Fibroblast of mammary gland (primary cell): Measurements from ENCODE around the gene CCDC150.
A peak's percentile ranks its signal among the peaks of the same experiment; 100 is the strongest.
"Not testable (repeated sequence)": the region's sequence is repeated elsewhere in the genome, so short reads cannot be mapped to it uniquely, and the experiment has no call there.

Experiments used
- DNase-seq: peaks from one replicate; pipeline ENCODE4 v3.0.0-alpha.2; 2010; ENCODE audit warnings: low read depth
- H3K4me3 ChIP-seq: 2 replicates; pipeline ENCODE4 v1.5.1; 2011; ENCODE audit warnings: low read depth, mild to moderate bottlenecking, low read length, moderate library complexity; ENCODE audit not compliant: control insufficient read depth
- CTCF ChIP-seq: conservative IDR thresholded peaks from 2 replicates; pipeline ENCODE4 v1.5.1; 2011; ENCODE audit warnings: low read depth, low read length, inconsistent platforms; ENCODE audit not compliant: control insufficient read depth, insufficient read depth

The CCDC150 gene

GRCh38 chr2:196697825-196698224, 58.3 kb downstream of the CCDC150 start:
- H3K4me3 ChIP-seq, result no peak overlapping the region
- DNase-seq, result no peak
- TF ChIP-seq CTCF, result no peak

GRCh38 chr2:196702641-196703040, 63.1 kb downstream of the CCDC150 start:
- H3K4me3 ChIP-seq, result no peak overlapping the region
- DNase-seq, result peak; percentile 93
- TF ChIP-seq CTCF, result no peak

- no peak for TF ChIP-seq CTCF
- DNase-seq, result peak; percentile 63
- H3K4me3 ChIP-seq, result no peak overlapping the region
These were observed 64.2 kb downstream of the CCDC150 start for GRCh38 chr2:196703695-196704094.

- DNase-seq, result not testable (repeated sequence)
These were observed 70.5 kb downstream of the CCDC150 start for GRCh38 chr2:196710056-196710455.

GRCh38 chr2:196711625-196712024, 72.1 kb downstream of the CCDC150 start:
- no peak for TF ChIP-seq CTCF
- DNase-seq, result no peak

More at GRCh38 chr2:196710056-196710455, 70.5 kb downstream of the CCDC150 start:
- H3K4me3 ChIP-seq, result not testable (repeated sequence)

GRCh38 chr2:196712867-196713266, 73.4 kb downstream of the CCDC150 start:
- no peak for DNase-seq
- TF ChIP-seq CTCF, result no peak
- no peak overlapping the region for H3K4me3 ChIP-seq

More at GRCh38 chr2:196711625-196712024, 72.1 kb downstream of the CCDC150 start:
- no peak overlapping the region for H3K4me3 ChIP-seq

- no peak overlapping the region for H3K4me3 ChIP-seq
- TF ChIP-seq CTCF, result no peak
- DNase-seq, result peak; percentile 42
These were observed 79.0 kb downstream of the CCDC150 start for GRCh38 chr2:196718419-196719109.
